HG02588 (cell line): ENCODE results near the gene CCRL2.
"Not testable (repeated sequence)": the region's sequence is repeated elsewhere in the genome, so short reads cannot be mapped to it uniquely, and the experiment has no call there.

ENCODE experiments used
- ATAC-seq: cut with Tn5 transposase; IDR thresholded peaks from one replicate; pipeline ENCODE4 v1.9.1; 2021; ENCODE audit warnings: mild to moderate bottlenecking, moderate library complexity; ENCODE audit not compliant: unreplicated experiment

Gene CCRL2

GRCh38 chr3:46427916-46428833, 21.1 kb downstream of the CCRL2 start:
- no peak for ATAC-seq

GRCh38 chr3:46429250-46429649, 22.2 kb downstream of the CCRL2 start:
- no peak for ATAC-seq

GRCh38 chr3:46429671-46430070, 22.6 kb downstream of the CCRL2 start:
- no peak for ATAC-seq

GRCh38 chr3:46430879-46431278, 23.8 kb downstream of the CCRL2 start:
- not testable (repeated sequence) for ATAC-seq

- ATAC-seq: not testable (repeated sequence)
Observed at GRCh38 chr3:46431905-46432304, 24.8 kb downstream of the CCRL2 start.

- ATAC-seq: not testable (repeated sequence)
Observed at GRCh38 chr3:46433118-46433517, 26.1 kb downstream of the CCRL2 start.

- no peak for ATAC-seq
Observed at GRCh38 chr3:46433841-46434240, 26.8 kb downstream of the CCRL2 start.

GRCh38 chr3:46435081-46435726, 28.1 kb downstream of the CCRL2 start:
- ATAC-seq: no peak

- ATAC-seq: no peak
Observed at GRCh38 chr3:46438831-46439230, 31.8 kb downstream of the CCRL2 start.

GRCh38 chr3:46440531-46441294, 33.7 kb downstream of the CCRL2 start:
- no peak for ATAC-seq

GRCh38 chr3:46442576-46443530, 35.8 kb downstream of the CCRL2 start:
- ATAC-seq: no peak

- no peak for ATAC-seq
Observed at GRCh38 chr3:46447228-46447985, 40.3 kb downstream of the CCRL2 start.

GRCh38 chr3:46448721-46449120, 41.7 kb downstream of the CCRL2 start:
- no peak for ATAC-seq

GRCh38 chr3:46449755-46450552, 42.9 kb downstream of the CCRL2 start:
- no peak for ATAC-seq

GRCh38 chr3:46453526-46454208, 46.6 kb downstream of the CCRL2 start:
- ATAC-seq: no peak

GRCh38 chr3:46454209-46454595, 47.1 kb downstream of the CCRL2 start:
- no peak for ATAC-seq

GRCh38 chr3:46454606-46455005, 47.5 kb downstream of the CCRL2 start:
- ATAC-seq: no peak
